Fibroblast of skin of abdomen (primary cell): ENCODE data around the gene MEX3C.

Experiments used
- DNase-seq: peaks from one replicate; pipeline ENCODE4 v3.0.0-alpha.2; 2013

Gene MEX3C

DNA sequence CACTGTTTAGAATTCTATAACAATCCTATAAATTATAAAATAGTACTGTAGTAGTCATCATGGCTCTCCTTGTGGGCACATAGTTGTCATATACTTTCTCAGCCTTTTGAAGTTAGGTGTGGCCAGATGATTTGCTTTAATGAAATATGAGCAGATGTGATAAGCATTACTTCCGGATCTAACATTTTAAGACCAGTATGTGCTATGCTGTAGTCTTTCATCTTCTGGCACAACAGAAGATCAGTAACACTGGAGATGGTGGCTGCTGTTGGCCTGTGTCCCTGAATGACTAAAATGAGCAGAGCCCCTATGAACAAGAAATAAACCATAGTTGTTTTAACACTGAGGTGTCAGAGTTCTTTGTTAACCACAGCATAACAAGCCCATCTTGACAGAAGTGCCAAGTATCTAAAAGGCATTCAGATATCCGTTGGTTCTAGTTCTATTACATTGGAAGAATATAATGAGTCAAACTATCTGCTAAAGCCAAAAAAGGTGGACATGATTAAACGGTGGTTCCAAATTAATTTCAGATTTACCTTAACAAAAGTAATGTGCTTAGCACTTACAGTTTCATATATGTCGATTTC, 6.3 kb downstream of the MEX3C start:
- no peak for DNase-seq

DNA sequence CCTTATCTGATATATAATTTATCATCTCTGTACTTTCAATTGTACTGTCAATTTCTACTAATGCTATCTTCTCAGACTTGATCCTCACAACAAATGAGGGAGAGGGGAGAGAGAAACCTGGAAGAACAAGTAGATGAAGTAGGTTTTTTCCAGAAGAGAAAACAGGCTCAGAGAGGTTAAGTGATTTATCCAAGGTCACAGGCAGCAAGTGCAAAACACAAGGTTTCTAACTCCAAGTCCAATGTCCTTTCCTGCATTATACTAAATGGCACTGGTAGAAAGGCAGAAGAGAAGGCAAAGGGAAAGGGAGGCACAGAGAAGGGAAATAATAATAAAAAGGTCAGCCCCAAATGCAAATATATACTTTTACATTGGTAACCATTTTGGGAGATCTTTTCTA, 7.5 kb downstream of the MEX3C start:
- no peak for DNase-seq

DNA sequence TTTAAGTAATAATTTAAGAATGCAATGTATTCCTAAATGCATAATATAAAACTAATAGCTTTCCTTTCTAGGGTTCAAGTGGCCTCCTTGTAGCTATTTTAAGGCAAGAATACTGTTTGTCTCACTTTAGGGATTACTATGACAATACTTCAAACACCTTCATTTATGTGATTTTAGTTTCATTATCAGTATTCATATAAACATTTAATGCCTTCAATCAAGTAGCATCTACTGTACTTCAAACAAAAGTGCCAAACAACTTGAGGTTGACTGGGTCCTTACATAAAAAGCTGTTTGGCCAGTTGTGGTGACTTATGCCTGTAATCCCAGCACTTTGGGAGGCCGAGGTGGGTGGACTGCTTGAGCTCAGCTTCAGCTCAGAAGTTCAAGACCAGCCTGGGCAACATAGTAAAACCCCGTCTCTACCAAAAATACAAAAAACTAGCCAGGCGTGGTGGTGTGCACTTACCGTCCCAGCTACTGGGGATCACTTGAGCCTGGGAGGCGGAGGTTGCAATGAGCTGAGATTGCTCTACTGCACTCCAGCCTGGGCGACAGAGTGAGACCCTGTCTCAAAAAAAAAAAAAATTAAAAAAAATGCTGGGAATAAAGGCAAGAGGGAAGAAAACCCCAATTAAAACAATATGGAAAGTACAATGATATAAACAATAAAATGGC, 9.3 kb downstream of the MEX3C start:
- DNase-seq = no peak

DNA sequence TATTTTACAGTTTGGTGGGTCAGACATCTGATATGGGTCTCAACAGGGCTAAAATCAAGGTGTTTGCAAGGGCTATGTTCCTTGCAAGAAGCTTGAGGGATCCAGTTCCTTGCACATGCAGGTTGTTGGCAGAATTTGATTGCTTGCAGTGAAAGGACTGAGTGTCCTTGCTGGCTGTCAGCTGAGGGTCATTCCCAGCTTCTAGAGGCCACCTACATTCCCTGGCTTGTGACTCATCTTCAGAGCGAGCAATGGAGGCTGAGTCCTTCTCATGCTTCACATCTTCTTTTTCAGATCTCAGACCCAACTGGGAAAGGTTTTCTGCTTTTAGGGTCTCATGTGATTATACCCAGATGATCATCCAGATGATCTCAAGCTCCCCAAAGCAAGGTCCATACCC, 12.4 kb downstream of the MEX3C start:
- no peak for DNase-seq

DNA sequence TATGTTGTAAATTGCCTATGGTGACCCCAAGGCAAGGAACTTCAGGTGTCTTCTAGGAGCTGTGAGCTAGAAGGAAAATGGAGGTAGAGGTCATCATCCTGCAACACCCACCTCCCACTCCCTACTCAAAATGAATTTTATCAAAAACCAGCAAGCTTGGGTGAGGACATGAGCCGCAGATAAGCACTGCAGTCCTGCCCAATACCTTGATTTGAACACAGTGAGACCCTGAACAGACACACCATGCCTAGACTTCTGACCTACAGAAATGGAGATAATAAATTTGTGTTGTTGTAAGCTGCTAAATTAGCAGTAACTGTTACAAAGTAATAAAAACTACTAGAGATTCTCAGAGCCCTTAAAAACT, 13.4 kb downstream of the MEX3C start:
- DNase-seq = no peak

DNA sequence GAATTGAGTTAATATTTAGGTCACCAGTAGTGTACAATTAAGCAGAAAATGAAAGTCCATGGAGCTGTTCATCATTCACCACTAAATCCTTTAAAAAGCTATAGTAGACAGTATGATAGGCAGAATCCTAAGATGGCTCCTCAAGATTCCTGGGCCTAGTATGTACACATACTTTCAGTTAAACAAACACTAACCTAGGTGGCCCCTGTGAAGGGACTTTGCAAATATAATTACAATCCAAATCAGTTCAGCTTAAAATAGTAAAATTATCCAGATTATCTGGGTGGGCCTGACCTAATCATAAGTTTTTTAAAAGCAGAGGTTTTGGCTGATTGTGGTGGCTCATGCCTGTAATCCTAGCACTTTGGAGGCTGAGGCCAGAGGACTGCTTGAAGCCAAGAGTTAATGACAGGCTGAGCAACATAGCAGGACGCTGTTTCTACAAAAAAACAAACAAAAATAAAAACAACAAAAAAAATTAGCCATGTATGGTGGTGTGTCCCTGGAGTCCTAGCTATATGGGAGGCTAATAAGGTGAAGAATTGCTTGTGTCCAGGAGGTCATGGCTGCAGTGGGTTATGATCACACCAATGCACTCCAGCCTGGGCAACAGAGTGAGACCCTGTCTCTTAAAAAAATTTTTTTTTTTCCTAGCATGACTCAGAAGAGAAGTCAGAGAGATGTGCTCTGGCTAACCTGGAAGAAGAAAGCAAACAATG, 13.9 kb downstream of the MEX3C start:
- no peak for DNase-seq

DNA sequence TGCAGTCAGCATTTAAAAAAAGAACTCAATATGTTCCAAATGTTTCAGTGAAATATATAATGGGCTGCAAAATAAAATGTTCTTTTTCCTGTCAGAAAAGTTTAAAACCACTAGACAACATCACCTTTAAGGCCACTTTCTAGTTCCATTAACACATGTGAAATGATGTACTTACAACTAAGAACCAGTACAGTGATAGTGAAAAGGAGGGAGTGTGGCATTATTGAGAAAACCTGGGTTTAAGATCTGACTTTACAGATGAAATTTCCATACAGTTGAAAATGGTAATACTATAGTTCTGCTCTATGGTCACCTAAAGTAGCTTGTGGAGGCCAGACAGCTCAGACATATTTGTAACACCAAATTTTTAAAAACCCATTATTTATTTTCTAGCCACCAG, 14.7 kb downstream of the MEX3C start:
- no peak for DNase-seq

DNA sequence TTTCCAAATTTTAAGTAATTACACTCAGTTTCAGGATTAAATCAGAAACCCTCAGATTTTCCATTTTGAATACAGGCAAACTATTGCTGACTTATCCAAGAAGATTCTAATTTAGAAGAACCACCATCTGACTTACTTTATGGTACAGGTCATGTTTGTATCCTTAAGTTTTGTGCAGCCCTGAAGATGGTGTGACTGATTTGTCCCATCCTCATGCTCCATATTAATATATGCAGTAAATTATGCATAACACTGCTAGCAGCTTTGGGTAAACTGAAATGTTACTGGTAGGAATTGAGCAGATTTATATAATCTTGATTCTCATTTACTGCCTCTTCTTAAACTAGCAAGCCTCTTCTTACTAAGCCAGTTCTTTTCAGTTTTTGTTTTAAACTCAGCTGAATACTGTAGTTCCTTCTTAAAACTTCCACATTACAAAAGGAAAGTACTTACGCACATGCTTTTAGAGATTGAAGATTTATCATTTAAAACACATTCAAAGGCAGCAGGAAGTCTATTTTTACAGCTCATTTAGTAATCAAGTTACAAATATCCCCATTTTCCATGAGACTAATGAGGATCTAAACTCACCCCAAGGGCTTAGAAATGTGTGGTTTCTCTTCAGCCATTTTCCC, 25.7 kb downstream of the MEX3C start:
- DNase-seq = no peak

DNA sequence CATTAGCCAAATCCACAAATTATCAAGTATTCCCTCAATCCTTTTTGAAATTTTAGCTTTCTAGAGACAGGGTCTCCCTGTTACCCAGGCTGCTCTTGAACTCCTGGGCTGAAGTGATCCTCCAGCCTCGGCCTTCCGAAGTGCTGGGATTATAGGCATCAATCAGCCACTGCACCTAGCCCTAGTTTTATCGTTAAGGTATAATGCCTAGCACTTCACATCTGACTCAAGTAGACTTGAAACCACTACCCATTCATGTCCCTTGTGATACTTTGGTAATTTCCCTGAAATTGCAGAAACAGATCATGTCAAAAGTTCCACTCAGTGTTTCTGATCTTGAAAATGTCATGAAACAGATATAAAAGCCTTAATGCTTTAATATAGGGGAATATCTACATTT, 26.3 kb downstream of the MEX3C start:
- DNase-seq = no peak

DNA sequence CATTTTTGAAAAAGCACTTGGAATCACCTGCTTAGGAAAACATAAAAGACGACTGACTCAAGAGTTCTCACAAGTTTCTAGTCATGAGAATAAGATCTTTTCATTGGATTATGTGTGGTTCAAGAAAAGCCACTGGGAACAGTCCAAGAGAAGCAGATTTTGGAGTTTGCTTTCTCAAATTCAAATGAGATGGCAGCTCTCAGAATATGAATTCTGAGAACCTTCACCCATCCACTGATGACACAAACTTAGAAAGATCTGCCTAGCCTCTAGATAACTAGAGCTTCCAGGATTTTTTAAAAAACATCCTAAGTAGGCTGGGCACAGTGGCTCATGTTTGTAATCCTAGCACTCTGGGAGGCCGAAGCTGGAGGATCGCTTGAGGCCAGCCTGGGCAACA, 26.8 kb downstream of the MEX3C start:
- no peak for DNase-seq

DNA sequence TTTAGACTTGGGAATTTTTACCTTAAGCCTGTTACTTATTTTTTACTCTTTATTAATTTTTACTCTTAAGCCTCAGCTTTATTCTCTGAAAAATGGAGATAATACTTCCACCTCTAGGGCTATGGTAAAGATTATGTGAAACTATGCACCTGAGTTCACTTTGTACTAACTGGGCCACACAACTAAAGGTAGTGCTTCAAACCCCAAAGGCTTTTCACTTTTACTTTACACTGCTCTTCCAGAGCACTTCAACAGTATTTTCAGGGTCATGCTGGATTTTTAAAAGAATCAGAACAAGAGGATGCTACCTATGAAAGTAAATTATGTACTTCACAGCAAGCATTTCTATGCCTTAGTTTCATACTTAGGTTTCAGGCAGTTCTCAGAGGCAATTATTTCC, 27.8 kb downstream of the MEX3C start:
- no peak for DNase-seq

DNA sequence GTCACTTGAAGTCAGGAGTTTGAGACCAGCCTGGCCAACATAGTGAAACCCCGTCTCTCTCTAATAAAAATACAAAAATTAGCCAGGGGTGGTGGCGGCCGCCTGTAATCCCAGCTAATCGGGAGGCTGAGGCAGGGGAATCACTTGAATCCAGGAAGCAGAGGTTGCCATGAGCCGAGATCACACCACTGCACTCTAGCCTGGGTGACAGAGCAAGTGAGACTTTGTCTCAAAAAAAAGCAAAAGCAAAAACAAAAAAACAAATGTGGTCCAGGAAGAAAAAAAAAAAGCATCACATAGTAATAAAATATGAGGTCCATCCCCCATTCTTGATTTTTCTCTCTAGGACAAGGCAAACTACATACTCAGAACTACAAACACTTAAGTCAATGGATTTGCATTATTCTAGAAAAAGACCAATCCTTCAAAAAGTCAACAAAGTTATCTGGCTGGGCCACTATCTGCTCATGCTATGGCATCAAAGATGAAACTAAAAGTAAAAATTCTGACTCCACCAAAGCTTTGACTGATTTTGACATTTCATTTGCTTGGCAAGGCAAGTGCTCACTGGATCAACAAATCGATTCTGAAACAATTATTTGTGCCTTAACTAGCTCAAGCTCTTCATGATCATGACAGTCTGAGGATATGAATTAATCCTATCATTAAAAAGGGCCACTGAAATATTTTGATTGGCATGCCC, 28.4 kb downstream of the MEX3C start:
- no peak for DNase-seq

DNA sequence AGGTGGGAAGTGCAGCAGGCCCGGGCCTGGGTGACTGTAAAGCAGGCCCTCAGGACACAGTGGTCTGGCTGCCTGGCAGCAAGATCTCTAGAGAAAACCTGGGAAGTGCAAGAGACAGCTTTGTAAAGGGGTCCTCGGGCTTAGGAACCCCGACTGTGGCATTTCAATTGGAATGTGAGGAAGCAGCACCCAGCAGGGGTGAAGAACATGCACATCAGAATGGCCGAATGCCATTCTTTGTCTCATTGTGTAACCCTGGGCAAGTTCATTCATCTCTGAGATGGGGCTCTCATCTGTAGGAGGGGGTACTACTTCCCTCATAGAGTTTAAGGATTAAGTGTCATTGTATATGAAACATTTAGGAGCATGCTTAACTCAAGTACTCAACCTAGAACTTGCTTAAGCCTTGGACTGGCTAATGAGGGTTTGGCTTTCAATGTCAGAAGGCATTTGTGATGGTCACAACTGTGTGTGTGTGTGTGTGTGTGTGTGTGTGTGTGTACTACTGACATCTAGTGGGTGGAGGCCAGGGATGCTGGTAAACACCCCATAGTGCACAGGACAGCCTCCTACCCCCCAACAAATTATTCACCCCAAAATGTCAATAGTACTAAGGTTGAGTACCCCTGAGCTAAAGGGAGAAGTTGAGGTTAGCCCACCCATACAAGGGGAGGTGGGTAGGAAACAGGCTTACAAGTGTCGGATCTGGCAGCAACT, 29.3 kb downstream of the MEX3C start:
- DNase-seq = no peak

DNA sequence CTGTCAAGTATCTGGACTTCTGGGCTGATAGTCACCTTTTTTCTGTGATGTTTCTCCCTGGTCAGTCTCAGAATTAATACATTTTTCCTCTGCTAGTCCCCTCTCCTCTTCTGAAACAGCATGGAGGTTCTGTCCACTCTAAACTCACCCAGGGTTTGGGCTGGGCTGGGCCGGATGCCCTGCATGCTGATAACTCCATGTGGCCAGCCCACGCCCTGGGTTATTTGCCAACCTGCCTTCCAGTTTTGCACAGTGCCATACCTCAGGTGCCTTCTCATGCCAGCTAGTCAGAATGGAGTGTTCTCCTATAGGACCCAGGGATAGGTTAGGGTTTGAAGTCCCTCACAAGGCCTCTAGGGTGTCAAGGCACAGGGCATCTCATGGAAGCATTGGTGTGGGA, 32.2 kb downstream of the MEX3C start:
- no peak for DNase-seq

DNA sequence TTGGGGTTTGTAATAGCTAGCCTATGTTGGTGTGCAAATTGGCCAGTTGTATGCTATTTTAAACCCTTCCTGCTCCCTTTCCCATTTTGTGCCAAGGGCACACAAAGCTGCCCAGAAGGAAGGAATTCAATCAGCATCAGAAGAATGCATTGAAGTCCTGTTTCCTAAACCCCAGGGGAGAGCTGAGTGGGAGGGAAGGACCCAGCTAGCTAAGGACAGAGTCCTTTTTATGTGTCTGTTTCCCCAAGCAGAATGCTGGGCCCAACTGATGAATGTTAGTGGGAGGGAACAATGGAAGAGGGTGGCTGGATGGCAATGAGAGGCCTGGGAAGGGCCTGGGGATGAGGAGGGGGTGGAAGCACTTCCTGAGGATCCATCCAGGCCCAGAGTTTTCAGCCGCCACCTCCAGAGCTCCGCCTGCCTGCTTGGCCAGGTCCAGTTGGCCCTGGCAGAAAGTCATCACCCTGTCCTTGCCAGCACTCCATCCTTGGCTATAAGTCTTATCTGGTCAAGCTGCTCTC, 32.7 kb downstream of the MEX3C start:
- DNase-seq = no peak

DNA sequence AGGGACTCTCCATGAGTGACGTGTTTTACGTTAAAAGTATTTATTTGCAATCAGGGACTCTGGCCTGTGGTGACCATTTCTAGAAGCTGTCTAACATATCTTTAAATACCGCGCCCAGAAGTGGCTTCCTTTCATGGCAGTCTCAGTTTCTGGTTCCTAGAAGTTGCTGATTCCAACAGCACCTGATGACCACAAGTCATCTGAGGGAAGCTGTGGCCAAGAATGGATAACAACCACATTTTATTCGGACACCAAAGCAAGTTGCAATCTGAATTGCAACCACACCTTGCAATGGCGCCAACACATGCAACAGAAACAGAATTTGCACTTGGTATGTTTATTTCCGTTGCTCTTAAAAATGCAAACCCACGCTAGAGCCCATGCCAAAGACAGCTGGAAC, 33.1 kb downstream of the MEX3C start:
- no peak for DNase-seq

DNA sequence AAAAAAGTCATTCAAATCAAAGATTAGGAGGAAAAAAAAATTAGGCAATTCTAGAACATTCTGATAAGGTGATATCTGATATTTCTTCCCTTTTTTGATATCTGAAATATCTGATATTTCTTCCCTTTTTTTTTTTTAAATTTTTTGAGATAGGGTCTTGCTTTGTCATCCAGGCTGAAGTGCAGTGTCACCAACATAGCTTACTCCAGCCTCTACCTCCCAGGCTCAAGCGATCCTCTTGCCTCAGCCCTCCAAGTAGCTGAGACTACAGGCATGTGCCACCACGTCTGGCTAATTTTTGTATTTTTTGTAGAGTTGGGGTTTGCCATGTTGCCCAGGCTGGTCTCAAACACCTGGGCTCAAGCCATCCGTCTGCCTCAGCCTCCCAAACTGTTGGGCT, 33.9 kb downstream of the MEX3C start:
- no peak for DNase-seq

DNA sequence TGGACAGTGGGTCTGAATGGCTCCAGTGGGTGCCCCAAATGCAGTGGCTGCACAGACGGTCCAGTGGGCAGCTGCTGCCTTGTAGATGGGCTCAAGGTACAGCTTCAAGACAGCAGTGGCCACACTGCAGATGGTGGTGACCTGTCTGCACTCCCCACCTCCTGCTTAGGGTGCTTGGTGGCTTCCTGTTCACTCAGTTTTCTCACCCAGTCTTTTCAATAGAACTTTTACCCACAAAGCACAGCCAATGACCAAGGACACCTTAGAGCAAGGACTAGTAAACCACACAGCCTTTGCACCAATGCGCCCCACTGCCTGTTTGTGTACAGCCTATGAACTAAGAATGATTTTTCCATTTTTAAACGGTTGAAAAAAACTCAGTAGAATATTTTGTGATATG, 34.9 kb downstream of the MEX3C start:
- DNase-seq = no peak

DNA sequence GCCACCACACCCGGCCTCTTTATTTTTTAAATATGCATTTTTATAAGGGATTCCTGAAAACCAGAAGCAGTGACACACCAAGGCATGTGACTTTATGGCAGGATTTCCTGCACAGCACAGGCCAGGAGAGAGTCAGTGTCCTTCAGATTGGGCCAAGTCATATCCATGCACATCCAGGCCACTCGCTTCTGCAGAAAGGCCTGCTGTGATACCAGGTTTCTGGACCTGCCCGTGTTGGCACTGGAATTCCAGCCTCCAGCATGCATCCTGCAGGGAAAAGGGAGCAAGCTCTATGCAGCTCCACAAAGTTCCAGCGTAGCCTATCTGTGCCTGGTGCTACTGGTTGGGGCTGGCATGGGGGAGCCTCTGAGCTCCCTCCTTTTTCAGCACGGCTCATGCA, 36.8 kb downstream of the MEX3C start:
- no peak for DNase-seq

DNA sequence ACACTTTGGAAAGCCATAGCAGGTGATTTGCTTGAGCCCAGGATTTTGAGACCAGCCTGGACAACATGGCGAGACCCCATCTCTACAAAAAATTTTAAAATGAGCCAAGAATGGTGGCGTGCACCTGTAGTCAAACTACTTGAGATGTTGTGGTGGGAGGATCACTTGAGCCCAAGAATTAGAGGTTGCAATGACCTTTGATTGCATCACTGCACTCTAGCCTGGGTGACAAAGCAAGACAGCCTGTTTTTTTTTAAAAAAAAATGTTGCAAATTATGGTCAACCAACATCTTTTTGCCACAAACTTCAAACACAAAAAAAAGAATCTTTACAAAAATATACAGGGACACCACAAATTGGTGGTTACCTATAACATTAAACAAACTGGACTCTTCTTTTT, 40.3 kb downstream of the MEX3C start:
- DNase-seq = no peak

DNA sequence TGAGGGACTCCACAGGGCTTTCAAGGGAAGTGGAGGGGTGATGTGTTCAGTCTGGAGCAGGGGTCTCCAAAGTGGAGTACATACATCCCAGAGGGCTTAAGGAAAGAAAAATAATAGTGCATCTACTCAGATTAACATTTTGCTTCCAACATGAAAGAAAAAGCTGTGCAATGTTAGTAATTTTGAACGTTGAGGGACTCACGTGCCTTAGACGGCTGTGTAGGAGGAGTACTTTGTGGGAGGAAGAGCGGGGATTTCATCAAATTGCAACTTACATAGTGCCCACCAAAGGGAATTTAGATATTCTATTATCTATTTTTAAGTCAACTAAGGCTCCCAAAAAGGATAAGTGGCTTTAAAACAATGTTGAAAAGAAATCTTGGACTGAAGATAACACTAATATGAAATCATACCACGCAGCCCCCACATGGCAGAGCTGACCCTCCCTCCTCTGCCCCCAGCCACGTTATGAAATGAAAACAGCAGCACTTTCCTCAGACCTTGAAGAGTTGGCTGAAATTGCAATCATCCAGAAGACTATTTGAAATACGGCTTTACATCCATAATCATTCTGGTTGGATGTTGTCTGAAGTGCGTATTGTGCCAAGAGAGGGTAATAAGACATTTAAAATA, 42.9 kb downstream of the MEX3C start:
- DNase-seq = no peak
